CD4-positive, alpha-beta T cell (primary cell): ENCODE data around the gene CAPZB. TPM values are rescaled to one million over a fixed set of nuclear protein-coding genes. Genes with fewer than 3 reads are reported as not detected.
A peak's percentile ranks its signal among the peaks of the same experiment; 100 is the strongest.

Experiments used
- ATAC-seq: fragments of 200-7000 bp; cut with Tn5 transposase; one replicate; pipeline ENCODE4 v1.10.0; 2022; ENCODE audit warnings: mild to moderate bottlenecking; ENCODE audit not compliant: poor library complexity
- CTCF ChIA-PET: fragments of 350-600 bp; sonication (Branson Sonifier 250); formaldehyde crosslinking; loops from one replicate; lab custom pipeline; 2021; ENCODE audit warnings: antibody characterized with exemption, inconsistent platforms; lab: Charles Lee
- POLR2A ChIA-PET: fragments of 350-600 bp; sonication (Branson Sonifier 250); formaldehyde crosslinking; loops from one replicate; lab custom pipeline; 2021; ENCODE audit warnings: antibody characterized with exemption, inconsistent platforms; lab: Charles Lee
- DNase-seq, 14 experiments: peaks; one replicate each; pipeline ENCODE4 v3.0.0-alpha.2; 2013 to 2020; ENCODE audit warnings: mixed read lengths in 2 of 14
- H3K27ac ChIP-seq, 2 donors: one replicate each; pipeline versions ENCODE4 v1.5.1 to v1.7.0; 2013; ENCODE audit warnings: low read length in 2 of 2, low read depth in 1 of 2, mild to moderate bottlenecking in 1 of 2
- H3K27me3 ChIP-seq, 2 experiments: 1 replicate in 1 of 2; 2 replicates in 1 of 2; pipeline versions ENCODE4 v1.6.1 to v1.7.0; 2013; ENCODE audit warnings: low read length in 2 of 2, control low read depth in 1 of 2, mild to moderate bottlenecking in 1 of 2, moderate library complexity in 1 of 2; ENCODE audit not compliant: insufficient read depth in 2 of 2, control insufficient read depth in 1 of 2
- H3K36me3 ChIP-seq: one replicate; pipeline ENCODE4 v1.6.1; 2013; ENCODE audit warnings: low read length, control low read depth; ENCODE audit not compliant: insufficient read depth
- H3K4me1 ChIP-seq: one replicate; pipeline ENCODE4 v1.6.1; 2013; ENCODE audit warnings: low read length, control low read depth; ENCODE audit not compliant: insufficient read depth
- H3K4me3 ChIP-seq: one replicate; pipeline ENCODE4 v1.5.1; 2013; ENCODE audit warnings: mild to moderate bottlenecking, low read length, moderate library complexity
- H3K9me3 ChIP-seq, 2 experiments: 1 replicate in 1 of 2; 2 replicates in 1 of 2; pipeline versions ENCODE4 v1.6.1 to v1.7.0; 2013; ENCODE audit warnings: low read length in 2 of 2, mild to moderate bottlenecking in 2 of 2, control low read depth in 1 of 2, moderate library complexity in 1 of 2; ENCODE audit not compliant: control insufficient read depth in 1 of 2, insufficient read depth in 1 of 2
- H3K27ac Mint-ChIP-seq: one replicate; pipeline ENCODE4 v1.8.0; 2020; ENCODE audit warnings: mixed read lengths
- H3K27me3 Mint-ChIP-seq: one replicate; pipeline ENCODE4 v1.8.0; 2021; ENCODE audit warnings: mixed read lengths
- H3K36me3 Mint-ChIP-seq: one replicate; pipeline ENCODE4 v1.8.0; 2021; ENCODE audit warnings: low read depth, mixed read lengths
- H3K4me1 Mint-ChIP-seq: one replicate; pipeline ENCODE4 v1.8.0; 2021; ENCODE audit warnings: low read depth, mixed read lengths
- H3K4me3 Mint-ChIP-seq: one replicate; pipeline ENCODE4 v1.8.0; 2020; ENCODE audit warnings: mild to moderate bottlenecking, mixed read lengths
- H3K9me3 Mint-ChIP-seq: one replicate; pipeline ENCODE4 v1.8.0; 2020; ENCODE audit warnings: mixed read lengths
- intact Hi-C, 2 experiments: fragments of 100-400 bp; cut with DNase I in 1 of 2; cut with micrococcal nuclease in 1 of 2; formaldehyde crosslinking; loops; one replicate each; pipeline versions ENCODE4 v1.15.1 to v1.9.0; 2023 to 2025; cut with DNase I, micrococcal nuclease
- total RNA-seq, 174 experiments: library from RNA in 2 of 174; stranded (reverse) in 2 of 174; gene quantifications; one replicate each; pipeline ENCODE4 v1.2.3 and lab custom pipeline; 2021 to 2026
- TF ChIP-seq, protein P1 (sequence below): fragments of 200-600 bp; IDR thresholded peaks from one replicate; pipeline ENCODE4 v1.8.0; 2022; ENCODE audit warnings: antibody characterized with exemption, mild to moderate bottlenecking

Gene CAPZB
- total RNA-seq, 2 experiments from 2014 or later, result 168 to 173 TPM

DNA sequence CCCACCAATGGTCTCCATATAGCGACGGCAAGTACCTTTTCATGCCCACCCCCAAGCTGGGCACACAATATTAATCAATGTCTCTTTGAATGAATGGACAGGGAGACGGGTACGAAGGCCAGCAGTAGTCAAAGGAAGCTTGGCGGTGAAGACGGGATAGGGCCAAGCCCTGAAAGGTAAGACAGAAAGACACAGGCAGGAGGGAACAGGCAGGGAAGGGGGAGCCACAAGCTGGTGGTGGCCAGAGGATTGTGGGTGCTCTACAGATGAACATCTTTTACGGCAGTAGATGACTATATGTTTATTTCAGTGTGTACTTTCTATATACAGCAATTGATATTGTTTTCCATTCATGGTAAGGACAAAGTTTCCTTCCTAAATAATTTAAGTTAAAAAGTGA lies 16.3 kb downstream of the CAPZB start:
- peak overlapping the region; percentile 42 for H3K4me3 Mint-ChIP-seq
- TF ChIP-seq, protein P1, sequence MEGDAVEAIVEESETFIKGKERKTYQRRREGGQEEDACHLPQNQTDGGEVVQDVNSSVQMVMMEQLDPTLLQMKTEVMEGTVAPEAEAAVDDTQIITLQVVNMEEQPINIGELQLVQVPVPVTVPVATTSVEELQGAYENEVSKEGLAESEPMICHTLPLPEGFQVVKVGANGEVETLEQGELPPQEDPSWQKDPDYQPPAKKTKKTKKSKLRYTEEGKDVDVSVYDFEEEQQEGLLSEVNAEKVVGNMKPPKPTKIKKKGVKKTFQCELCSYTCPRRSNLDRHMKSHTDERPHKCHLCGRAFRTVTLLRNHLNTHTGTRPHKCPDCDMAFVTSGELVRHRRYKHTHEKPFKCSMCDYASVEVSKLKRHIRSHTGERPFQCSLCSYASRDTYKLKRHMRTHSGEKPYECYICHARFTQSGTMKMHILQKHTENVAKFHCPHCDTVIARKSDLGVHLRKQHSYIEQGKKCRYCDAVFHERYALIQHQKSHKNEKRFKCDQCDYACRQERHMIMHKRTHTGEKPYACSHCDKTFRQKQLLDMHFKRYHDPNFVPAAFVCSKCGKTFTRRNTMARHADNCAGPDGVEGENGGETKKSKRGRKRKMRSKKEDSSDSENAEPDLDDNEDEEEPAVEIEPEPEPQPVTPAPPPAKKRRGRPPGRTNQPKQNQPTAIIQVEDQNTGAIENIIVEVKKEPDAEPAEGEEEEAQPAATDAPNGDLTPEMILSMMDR, result no peak
- peak overlapping the region; percentile 73 to 74 for H3K27ac ChIP-seq
- CTCF ChIA-PET, result interaction anchor here (0.6 to 2.2 kb wide), 7 partner anchors 9 to 185 kb away, joined by 3 to 7 read pairs (median 4); no protein-coding TSS in a partner anchor
- POLR2A ChIA-PET, result interaction anchor here (0.7 to 15.6 kb wide), 6 partner anchors 10 to 128 kb away, joined by 3 to 442 read pairs (median 8); partner anchors contain the start of gene CAPZB
- no peaks in the 10 kb centered on the region for H3K27me3 Mint-ChIP-seq
- H3K4me3 ChIP-seq, result peak overlapping the region; percentile 15
- peaks cover 100% of the 10 kb centered on the region for H3K4me1 ChIP-seq
- no peaks in the 10 kb centered on the region for H3K27me3 ChIP-seq
- no peak for ATAC-seq
- H3K9me3 Mint-ChIP-seq, result no peaks in the 10 kb centered on the region
- H3K36me3 ChIP-seq, result peaks cover 42% of the 10 kb centered on the region
- H3K27ac Mint-ChIP-seq, result peak overlapping the region; percentile 86
- no peaks in the 10 kb centered on the region for H3K9me3 ChIP-seq
- peaks cover 63% of the 10 kb centered on the region for H3K36me3 Mint-ChIP-seq
- DNase-seq, result no peak
- intact Hi-C loops, result loop anchor here in 1 of 2 experiments (2.0 to 5.0 kb wide), 2 partner anchors 14 to 77 kb away; no protein-coding TSS in a partner anchor
- peaks cover 91% of the 10 kb centered on the region for H3K4me1 Mint-ChIP-seq

DNA sequence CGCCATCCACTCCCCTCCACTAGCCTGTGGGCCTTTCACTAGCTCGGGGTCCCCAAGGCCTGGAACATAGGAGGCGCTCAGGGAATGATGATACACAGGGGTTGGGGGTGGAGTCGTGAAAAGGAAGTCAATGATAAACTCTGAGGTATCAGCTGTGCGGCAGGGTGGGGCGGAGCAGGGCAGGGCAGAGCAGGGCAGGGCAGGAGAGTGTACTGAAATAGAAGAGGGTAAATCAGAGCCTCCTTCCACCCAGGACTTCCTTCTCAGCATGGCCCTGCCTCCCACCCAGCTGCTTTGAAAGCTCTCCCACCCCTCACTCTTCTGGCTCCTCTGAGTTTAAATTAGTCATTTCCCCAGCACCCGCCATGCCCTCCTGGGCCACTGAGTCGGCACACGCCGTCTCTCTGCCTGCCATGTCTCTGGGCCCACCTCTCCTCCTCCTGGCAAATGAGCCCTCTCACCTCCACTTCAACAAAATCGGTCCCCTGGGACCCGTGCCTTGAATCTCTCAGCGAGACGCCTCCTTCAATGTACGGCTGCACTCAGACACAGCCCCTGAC lies 16.9 kb downstream of the CAPZB start:
- peaks cover 63% of the 10 kb centered on the region for H3K36me3 Mint-ChIP-seq

More for the DNA sequence above, 16.9 kb downstream of the CAPZB start:
- CTCF ChIA-PET, result interaction anchor here (0.6 to 2.2 kb wide), 7 partner anchors 9 to 185 kb away, joined by 3 to 7 read pairs (median 4); no protein-coding TSS in a partner anchor
- Histone ChIP-seq H3K27me3 (no peaks in the 10 kb centered on the region), H3K27ac (peak overlapping the region; percentile 73 to 74), H3K4me3 (peak overlapping the region; percentile 15), H3K4me1 (peaks cover 100% of the 10 kb centered on the region), H3K9me3 (no peaks in the 10 kb centered on the region), H3K36me3 (peaks cover 37% of the 10 kb centered on the region)
- Mint-ChIP-seq H3K27me3 (no peaks in the 10 kb centered on the region), H3K27ac (peak overlapping the region; percentile 86), H3K9me3 (no peaks in the 10 kb centered on the region), H3K4me1 (peaks cover 93% of the 10 kb centered on the region), H3K4me3 (peak overlapping the region; percentile 42)
- ATAC-seq (peak; percentile 87), DNase-seq (peak; percentile 48 to 89 (median 74))
- intact Hi-C loops, result loop anchor here in 1 of 2 experiments (2.0 to 5.0 kb wide), 2 partner anchors 14 to 76 kb away; no protein-coding TSS in a partner anchor
- TF ChIP-seq, protein P1, result no peak
- POLR2A ChIA-PET, result interaction anchor here (0.7 to 15.6 kb wide), 7 partner anchors 9 to 128 kb away, joined by 3 to 442 read pairs (median 6); partner anchors contain the start of gene CAPZB
